K562 treated with DMSO at 1 percent for 4 hours (cell line): ENCODE measurements around the gene MBD3L2. TPM values are rescaled to one million over a fixed set of nuclear protein-coding genes. Genes with fewer than 3 reads are reported as not detected.

Experiments
- total RNA-seq: library from RNA; unstranded; fragments of 300-600 nt; gene quantifications from 2 replicates; pipeline ENCODE4 v1.2.3, GENCODE V29; 2022; ENCODE audit not compliant: insufficient read depth

MBD3L2 gene
- not detected in 2 replicates for total RNA-seq

GRCh38 chr19:7049021-7049420, at the start of gene MBD3L2:
Gene MBD3L2, plus strand, starts transcription at chr19:7049321. Its CDS starts 53 bp downstream, at chr19:7049374.

GRCh38 chr19:7021331-7021730, 27.8 kb upstream of the MBD3L2 start, which contains the start of gene MBD3L2B:
Gene MBD3L2B, minus strand, starts transcription at chr19:7021431. Its CDS starts 34 bp downstream, at chr19:7021397.

GRCh38 chr19:7030278-7030677, 18.8 kb upstream of the MBD3L2 start, which contains the start of gene MBD3L5:
Gene MBD3L5, plus strand, starts transcription at chr19:7030578. Its CDS starts 34 bp downstream, at chr19:7030612.

GRCh38 chr19:7040079-7040478, 9.0 kb upstream of the MBD3L2 start, which contains the start of gene MBD3L4:
Gene MBD3L4, minus strand, starts transcription at chr19:7040179. Its CDS starts 35 bp downstream, at chr19:7040144.

GRCh38 chr19:7058576-7058975, 9.5 kb downstream of the MBD3L2 start, which contains the start of gene MBD3L3:
Gene MBD3L3, minus strand, starts transcription at chr19:7058676. Its CDS starts 71 bp downstream, at chr19:7058605.

GRCh38 chr19:7069042-7069903, 20.2 kb downstream of the MBD3L2 start, which contains the start of gene ZNF557:
Gene ZNF557, plus strand, starts transcription at chr19:7069703. Its CDS starts 5,372 bp downstream, at chr19:7075075.

Other genes starting within 250 kb of the MBD3L2 start
- 2.9 and 4.8 TPM in 2 replicates for gene ADGRE1, start 161.7 kb upstream of the MBD3L2 start, total RNA-seq
- gene MBD3L2B, start 27.9 kb upstream of the MBD3L2 start, total RNA-seq: not detected in 2 replicates
- not detected in 2 replicates for gene MBD3L5, start 18.7 kb upstream of the MBD3L2 start, total RNA-seq
- not detected in 2 replicates for gene MBD3L4, start 9.1 kb upstream of the MBD3L2 start, total RNA-seq
- gene MBD3L3, start 9.4 kb downstream of the MBD3L2 start, total RNA-seq: not detected in 2 replicates
- gene ZNF557, start 20.4 kb downstream of the MBD3L2 start, total RNA-seq: 1.1 and 1.7 TPM in 2 replicates
- 0.12 and 0.25 TPM in 2 replicates for gene INSR, start 245.1 kb downstream of the MBD3L2 start, total RNA-seq